ENCODE results near the gene BTBD19.

GRCh38 chr1:44760876-44761275 is 47.4 kb upstream of the BTBD19 start:
- TF ChIP-seq RAD21 (IDR thresholded peaks at IDR 0.05; ENCODE audit: low read length): no peak
- no peak for TF ChIP-seq JUND (IDR thresholded peaks at IDR 0.05)
- TF ChIP-seq CTCF (IDR thresholded peaks at IDR 0.05): no peak
- TF ChIP-seq POLR2AphosphoS5 (IDR thresholded peaks at IDR 0.05; ENCODE audit: low read depth, low read length): no peak
- no peak for TF ChIP-seq EP300 (IDR thresholded peaks at IDR 0.05; ENCODE audit: borderline replicate concordance in 1 of 2, low read depth in 1 of 2, low read length in 1 of 2)
- no peak for TF ChIP-seq REST (IDR thresholded peaks at IDR 0.05; ENCODE audit: low read depth, low read length)
- no peak for TF ChIP-seq NFIC (IDR thresholded peaks at IDR 0.05; ENCODE audit: borderline replicate concordance)
- no peak for TF ChIP-seq RCOR1 (IDR thresholded peaks at IDR 0.05; ENCODE audit: low read length)

Measured in SK-N-SH (cell line).